NOMO-1 (cell line): ENCODE measurements around the gene ATP5F1D.

Source experiments
- DNase-seq, 2 experiments: peaks; one replicate each; lab custom pipeline; 2025; ENCODE audit not compliant: unreplicated experiment in 2 of 2; lab: John Stamatoyannopoulos, UW

The ATP5F1D gene

DNA sequence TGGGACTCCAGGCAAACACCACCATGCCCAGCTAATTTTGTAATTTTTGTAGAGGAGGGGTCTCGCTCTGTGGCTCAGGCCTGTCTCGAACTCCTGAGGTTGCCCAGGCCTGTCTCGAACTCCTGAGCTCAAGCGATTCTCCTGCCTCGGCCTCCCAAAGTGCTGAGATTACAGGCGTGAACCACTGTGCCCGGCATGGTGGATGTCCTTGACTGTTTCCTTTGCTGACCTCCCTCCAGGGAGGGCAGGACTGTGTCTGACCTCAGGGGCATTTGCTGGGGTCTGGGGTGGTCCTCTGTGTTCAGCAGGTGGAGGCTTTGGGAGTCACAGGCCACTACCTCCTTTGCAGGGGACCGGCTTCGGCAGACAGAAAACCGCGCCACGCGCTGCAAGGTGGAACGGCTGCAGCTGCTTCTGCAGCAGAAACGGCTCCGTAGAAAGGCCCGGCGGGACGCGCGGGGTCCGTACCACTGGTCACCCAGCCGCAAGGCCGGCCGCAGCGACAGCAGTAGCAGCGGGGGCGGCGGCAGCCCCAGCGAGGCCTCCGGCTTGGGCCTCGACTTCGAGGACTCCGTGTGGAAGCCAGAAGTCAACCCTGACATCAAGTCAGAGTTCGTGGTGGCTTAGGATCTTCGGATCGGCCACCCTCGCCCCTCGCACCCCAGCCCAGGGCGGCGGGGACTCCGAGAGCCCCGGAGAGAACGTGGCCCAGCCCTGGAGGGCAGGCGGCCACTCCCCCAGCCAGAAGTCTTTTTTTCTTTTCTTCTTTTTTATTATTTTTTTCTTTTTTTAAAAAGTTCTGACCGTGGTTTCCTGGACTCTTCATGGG is 15.3 kb downstream of the ATP5F1D start:
- no peak for DNase-seq

DNA sequence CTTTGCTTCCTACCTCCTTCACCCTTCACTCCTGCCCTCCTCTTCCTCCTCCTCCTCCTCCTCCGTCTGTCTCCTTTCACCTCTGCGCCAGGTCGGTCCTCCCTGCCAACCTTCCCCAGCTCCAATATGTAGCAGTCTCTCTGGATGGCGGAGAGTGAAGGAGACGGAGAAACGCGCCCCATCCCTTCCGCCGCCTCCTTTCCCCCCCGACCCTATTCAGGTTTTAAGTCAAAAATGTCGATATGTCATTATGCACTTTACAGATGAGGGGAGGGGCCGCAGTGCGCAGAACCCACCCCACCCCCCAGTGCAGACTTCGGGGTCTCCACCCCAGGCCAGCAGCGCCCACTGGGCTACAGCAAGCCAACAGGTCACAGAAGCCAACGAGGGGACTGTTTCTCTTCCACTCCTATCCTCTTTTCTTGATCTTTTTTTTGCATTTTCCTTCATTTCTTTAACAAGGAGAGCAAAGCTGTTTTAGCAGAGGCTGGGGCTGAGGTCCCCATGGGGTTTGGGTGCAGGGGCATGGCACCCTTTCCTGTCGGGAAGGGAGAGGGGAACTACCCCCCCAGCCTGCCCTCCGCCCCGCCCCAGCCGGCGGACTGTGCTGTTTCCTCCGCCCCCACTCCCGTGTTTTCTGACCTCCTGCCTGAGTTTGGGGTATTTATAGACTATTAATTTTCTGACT is 16.1 kb downstream of the ATP5F1D start:
- DNase-seq = no peak

DNA sequence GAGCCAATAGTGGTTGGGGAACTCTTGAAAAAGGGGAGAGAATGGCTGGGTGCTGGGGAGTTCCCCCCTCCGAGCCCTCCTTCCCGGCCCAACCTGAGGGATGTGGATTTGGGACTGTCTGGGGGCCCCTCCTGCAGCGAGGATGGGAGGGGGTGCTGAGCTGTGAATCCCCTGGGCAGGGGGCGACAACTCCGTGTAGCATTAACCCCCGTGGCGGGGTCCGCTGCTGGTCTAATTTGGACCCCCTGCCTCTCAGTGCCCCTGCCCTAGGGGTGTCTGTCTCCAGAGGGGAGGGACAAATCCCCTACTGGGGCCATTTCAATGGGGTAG is 16.6 kb downstream of the ATP5F1D start:
- DNase-seq = no peak

DNA sequence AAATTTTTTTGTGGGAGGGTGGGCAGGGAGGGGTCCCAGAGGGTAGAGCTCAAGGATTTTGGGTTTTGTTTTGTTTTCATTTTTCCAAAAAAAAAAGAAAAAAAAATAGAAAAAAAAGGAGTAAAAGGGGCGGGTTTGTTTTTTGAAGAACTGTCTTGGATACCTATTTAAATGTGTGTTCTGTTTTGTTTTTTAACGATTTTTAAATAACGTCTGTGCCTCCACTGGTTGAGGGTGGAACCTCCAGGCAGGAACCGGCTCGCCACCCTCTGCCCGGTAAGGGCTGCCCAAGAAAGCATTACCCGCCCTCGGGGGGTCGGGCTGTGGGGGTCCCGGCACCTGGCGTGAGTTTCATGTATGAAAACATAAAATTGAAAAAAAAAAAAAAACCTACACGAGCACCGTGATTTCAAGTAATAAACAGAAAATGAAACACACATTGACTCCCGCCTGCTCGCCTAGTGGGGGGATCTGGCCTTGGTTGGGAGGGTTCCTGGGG is 17.2 kb downstream of the ATP5F1D start:
- DNase-seq = peak in 1 of 2 experiments; percentile 48

DNA sequence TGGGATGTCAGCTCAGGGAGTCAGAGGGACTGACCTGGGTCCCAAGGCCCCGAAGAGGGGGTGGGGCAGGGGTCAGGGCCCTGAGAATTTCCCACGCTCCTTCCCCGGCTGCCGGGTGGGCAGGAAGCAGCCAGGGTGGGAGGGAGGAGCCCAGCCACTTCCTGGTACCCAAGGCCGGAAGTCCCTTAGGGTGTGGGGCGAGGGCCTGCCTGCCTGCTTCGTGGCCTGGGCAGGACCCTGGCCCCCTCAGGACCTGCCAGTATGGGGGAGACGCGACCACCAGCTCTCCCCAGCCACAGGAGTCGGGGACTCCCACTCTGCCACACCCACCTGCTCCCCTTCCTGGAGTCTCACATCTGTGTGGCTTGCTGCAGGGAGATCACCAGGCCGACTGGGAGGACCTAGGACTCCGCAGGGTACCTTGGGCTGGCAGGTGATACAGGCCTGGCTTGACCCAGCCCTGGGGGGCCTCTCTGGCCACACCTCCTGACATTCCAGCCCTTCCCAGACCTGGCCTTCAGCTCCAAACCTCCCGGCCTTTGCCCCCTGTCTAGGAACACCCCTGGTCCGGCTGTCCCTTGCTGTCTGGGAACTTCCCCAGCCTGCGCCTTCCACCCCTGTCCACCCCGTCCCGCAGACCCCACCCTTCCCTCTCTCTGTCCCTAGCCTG is 17.8 kb downstream of the ATP5F1D start:
- peak; percentile 62 to 65 for DNase-seq

DNA sequence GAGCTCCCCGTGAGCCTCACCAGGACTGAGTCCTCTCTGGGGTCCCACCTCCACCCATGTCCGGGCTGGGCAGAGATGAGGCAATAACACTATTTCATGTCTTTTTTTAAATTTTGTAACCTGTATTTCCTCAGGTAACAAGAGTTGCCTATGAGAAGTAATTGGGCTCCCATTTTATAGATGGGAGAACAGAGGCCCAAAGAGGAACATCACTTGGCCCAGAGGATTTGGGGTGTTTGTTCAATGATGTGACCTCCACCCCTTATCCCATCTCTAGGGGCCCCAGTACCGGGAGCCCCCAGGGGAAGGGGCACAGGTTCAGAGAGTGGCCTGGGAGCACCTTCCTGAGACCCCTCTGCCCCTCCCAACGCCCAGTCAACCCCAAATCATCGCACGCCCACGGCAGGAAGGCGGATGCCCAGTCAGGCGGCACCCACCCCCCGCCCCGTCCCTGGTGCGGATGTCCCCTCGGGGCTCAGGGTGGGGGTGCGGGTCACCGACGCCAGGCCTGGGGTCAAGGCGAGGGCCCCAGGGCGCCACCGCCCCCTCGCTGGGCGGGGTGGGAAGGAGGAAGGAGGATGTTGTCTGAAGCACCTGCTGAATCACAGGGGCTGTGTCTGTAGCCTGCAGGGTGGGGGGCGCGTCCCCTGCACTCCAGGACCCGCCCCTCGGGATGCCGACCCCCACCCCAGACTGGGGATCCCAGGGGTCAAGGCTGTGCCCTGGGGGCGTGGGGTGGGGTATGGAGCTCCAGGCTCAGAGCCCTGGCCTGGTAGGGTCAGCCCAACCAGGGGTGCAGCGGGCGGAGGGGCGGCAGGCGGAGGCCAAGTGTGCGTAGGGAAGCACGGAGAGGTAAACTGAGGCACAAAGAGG is 18.6 kb downstream of the ATP5F1D start:
- no peak for DNase-seq

DNA sequence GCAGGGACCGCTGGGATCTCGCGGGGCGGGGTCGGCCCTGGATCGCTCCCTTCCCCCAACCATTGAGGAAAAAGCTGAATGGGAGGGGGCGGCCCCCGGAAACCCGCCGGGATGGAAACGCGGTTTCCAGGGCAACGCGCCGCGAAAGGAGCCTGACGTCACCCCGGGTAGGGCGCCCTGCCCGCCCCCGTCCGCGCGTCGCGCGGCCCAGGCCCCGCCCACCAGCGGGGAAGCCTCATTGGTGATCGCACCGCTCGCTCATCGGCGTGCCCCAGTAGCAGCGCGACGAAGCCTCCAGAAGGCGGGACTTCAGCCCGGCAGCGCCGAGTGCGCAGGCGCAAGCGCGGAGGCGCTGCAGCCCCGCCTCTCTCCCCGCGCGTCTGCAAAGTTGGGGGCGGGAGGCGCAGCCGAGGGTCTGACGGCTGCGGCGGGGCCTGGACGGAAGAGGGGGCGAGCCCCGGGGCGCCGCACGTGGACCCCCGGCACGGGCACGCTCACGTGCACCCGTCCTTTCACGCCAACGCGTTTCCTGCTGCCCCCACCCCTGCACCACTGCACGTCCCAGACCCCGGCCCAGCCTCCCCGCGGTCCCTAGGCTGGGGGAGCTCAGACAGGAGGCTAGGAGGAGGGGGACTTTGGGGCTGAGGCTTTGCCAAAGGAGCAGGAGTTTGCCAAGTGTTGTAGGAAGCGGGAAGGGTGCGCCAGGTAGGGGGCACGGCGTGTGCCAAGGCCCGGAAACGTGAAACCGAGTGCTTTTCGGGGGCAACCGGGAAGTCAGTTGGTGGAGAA is 19.4 kb downstream of the ATP5F1D start:
- peak; percentile 93 to 96 for DNase-seq

DNA sequence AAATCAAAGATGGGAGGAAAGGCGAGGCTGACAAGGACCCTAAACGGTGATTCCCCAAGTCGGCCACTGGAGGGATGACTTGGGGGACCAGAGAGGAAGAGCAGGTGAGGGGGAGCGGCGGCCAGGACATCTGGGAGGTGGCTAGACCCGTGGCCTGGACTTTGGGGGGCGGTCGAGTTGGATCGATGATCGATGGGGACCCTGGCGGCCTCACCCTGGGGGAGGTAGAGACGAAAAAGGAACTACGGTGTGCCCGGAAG is 19.9 kb downstream of the ATP5F1D start:
- peak in 1 of 2 experiments; percentile 37 for DNase-seq

DNA sequence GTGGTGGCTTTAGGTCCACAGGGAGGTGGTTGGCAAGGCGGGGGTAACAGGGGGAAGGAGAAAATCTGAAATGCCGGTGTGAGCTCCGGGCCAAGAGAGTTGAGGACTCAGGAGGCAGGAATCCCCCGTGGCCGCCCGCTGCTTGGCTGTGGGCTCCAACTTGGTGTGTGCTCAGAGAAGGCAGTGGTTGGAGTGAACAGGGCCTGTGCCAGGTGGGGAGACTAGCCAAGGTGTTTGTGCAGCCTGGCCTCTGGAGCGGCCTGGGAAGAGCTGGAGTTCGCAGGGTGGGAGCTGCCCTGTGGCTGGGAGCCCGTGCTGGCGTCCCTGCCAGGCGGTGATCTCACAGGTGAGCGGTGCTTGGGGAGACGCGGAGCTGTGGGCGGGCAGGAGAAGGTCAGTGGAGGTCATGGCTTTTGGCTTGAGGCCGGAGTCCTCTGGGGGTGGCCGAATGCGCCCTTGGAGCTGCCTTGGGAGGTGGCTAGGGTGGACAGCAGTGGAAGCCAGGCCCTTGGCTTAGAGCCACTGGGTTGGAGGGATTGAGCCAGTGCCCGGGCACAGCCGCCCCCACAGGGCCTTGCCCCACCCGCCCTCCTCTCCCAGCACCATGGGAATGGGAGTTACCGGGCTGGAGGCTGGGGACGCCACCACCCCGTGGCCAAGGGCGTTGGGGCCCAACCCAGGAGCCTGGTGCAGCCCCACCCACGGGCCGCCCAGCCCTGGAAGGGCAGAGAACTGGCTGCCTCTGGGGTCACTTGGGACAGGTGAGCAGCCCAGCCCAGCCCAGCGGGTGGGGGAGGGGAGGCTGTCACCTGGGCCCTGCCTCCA is 20.5 kb downstream of the ATP5F1D start:
- no peak for DNase-seq

DNA sequence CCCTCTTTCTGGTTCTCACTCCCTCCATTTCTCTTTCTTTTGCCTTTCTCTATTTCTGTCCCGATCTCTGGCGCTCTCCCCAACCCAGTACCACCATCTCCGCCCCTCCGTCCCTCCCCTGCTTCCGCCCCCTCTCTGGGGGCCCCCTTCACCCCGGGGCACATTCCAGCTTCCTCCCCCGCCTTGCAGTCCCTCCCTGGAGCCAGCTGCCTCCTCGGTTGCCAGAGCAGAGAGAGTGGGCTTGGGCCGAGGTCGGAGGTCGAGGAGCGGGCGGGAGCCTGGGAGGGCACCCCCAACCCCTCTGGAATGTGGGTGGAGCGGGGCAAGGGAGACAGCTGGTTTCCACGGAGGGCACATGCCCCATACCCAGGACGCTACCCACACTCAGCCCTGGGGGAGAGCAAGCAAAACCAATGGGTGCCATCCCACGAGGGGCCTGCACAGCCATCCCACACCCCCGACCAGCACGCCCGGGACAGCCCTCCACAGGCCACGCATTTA is 21.1 kb downstream of the ATP5F1D start:
- no peak for DNase-seq

DNA sequence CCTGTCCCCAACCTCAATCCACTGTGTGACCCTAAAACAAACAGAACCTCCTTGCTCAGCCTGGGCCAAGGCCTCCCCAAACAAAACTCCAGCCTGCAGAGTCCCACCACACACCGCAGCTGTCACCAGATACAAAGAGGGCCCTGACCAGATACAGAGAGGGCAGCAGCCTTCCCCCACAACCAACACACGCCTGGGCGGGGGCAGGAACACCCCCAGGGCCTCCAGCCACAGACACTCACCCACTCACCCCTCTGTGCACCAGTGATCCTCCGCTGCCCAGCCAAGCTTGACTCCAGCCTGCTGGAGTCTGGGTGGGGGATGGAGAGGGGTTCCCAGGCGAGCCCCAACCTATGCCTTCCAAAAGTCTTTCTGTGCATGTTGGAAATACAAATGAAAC is 21.6 kb downstream of the ATP5F1D start:
- no peak for DNase-seq

DNA sequence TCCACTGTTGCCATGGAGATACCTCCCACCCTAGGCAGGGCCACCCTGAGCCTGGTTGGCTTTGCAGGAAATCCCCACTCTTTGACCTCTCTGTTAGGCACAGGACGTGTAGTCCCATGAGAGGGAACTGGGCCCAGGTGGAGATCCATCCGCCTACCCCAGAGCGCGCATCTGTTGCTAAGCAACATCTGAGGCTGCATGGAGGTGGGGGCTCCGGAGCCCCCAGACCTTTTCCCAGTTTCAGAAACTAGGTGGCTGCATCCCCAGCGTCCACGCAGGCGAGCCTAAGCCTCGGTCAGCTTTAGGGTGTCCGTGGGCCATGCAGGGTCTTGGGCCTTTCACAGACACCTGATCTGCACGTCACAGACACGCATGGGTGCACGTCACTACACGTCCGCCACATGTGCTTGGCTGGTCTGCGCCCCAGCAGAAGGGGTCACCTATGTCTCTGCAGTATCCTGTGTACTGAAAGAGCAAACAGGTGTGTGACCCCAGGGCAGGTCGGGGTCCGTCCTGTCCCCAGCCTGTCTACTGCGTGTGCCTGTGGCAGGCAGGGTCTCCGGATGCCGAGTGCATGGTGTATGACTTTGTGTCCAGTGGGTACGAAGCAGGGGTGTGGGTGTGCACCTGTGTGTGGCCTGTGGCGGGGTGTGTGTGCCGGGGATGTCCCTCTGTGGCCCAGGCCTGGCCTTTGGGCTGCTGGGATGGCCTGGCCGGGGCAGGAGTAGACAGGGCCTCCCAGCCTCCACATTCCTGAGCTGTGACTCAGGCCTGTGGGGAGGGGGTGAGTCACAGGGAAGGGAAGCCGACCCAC is 23.5 kb downstream of the ATP5F1D start:
- DNase-seq = no peak

DNA sequence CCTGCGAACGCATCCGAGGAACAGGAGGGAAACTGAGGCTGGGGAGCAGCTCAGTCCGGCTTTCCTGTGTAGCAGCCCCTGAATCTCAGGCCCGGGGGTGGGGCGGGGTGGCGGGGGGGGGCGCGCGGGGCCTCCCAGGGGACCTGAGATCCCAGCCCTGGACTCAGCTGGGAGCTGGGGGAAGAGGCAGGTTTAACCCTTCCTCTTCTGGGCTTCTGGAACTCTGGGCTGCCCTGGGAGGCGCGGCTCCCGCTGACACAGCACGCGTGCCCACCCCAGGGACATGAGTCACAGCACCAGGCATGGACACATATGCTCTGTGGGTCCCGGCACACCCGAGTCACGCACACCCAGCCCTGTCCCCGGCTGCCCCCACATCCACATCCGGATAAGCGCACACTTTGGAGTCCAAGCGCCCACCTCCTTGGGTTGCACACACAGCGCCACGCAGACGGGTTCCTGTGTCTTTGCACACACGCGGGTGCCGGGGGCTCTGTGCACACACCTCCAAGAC is 24.1 kb downstream of the ATP5F1D start:
- peak in 1 of 2 experiments; percentile 24 for DNase-seq

DNA sequence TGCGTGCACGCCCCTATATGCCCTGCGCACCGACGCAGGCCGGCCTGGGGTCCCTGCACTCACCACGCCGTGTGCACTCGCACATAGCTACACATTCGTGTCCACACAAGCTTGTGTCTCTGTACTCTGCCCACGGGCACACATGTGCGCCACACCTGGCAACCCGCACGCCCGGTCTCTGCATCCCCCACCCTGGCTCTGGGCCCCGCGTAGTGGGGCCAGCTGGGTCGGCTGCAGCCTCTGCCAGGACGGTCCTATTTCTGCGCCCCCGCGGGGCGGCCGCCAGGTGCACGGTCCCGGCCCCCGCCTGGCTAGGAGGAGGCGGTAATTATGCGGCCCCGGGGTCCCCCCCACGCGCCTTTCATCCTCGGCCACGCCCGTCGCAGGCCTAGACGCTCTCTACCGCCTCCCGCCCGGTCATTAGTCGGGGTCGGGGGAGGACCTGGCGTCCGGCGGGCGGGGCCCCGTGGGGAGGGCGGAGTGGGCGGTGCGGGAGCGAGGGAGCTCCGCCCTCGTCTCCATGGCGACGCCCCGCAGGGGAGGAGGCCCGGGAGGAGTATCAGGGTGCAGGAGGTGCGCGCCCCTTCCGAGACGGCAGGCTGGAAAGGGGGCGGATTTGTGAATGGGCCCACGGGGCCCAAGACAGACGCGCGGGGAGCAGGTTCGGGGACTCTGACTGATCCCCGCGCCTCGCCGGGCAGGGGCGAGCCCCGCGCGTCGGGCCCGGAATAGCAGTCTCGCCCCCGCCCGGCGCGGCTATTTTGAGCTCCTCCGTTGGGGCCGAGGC is 24.8 kb downstream of the ATP5F1D start:
- peak; percentile 79 to 82 for DNase-seq

DNA sequence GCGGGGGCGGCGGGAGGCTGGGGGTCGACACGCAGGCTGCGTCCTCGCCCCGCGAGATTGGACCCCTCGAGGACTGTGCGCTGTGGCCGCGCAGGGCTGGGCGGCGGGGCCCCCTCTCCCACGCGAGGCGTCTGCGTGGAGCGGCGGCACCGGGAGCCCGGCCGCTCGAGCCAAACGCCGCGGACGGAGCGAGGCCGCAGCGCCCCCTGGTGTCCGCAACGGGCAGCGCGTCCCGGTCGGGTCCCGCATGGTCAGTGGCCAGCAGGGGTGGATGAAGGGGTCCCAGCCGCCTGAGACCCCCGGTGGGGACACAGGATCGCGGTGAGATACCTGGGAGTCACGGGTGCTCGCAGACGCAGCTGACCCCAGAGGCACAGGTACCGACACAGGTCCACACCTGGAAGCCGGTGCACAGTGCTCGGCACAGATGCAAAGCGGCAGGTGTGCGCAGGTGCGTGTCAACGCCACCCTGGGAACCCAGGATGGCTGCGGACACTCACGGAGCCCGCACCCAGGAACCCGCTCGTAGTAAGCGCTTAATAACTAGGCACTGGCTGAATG is 25.4 kb downstream of the ATP5F1D start:
- peak; percentile 55 to 67 for DNase-seq

DNA sequence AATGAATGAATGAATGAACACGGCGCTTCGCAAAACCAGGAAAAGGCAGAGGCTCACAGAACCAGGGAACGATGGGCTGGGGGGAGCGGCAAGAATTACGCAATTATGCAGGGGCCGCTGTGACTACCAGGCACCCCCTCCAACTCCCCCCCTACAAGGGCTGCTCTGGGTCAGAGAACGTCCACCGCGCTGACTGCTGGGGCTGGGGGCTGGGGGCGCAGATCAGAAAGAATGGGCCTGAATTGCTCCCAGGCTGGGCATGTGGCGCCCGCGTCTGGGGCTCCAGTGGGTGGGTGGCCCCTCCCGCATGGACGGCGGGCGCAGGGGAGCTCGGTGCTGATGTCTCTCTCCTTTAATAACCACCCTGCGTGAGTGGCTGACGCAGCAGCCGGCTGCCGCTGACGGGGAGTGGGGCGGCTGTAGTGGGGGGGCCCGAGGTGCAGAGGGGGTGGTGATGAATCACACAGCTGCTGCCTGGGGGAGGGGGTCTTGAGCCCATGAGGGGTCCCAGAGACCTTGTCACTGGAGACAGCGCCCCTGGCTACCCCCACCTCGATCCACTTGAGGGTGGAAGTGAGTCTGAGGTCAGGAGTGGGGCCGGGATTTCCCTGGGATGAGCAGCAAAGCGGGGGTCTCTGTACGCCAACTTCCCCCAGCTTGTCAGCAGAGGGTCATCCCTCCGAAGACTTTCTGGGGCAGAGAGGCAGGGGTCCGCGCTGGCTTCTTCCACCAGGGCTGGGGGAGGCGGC is 26.1 kb downstream of the ATP5F1D start:
- DNase-seq = no peak
